Caco-2 (cell line): ENCODE data around the gene TOR4A. TPM values are rescaled to one million over a fixed set of nuclear protein-coding genes. Genes with fewer than 3 reads are reported as not detected.
A peak's percentile ranks its signal among the peaks of the same experiment; 100 is the strongest.
"Not testable (repeated sequence)": the region's sequence is repeated elsewhere in the genome, so short reads cannot be mapped to it uniquely, and the experiment has no call there.

Experiments used
- BruUV-seq: library from RNA; stranded (reverse); fragments of 400-500 nt; replicated peaks from 2 replicates; lab custom pipeline; 2021; lab: Mats Ljungman, UMichigan
- CTCF ChIA-PET: fragments of 300-600 bp; sonication (Branson Sonifier 250); formaldehyde crosslinking; loops from one replicate; lab custom pipeline; 2022; ENCODE audit warnings: antibody characterized with exemption; lab: Charles Lee
- POLR2A ChIA-PET: fragments of 300-600 bp; sonication (Branson Sonifier 250); formaldehyde crosslinking; loops from one replicate; lab custom pipeline; 2022; ENCODE audit warnings: antibody characterized with exemption; lab: Charles Lee
- DNase-seq, 2 experiments: peaks; one replicate each; pipeline versions ENCODE4 v3.0.0 to v3.0.0-alpha.2; 2020 to 2022
- H3K27me3 ChIP-seq: replicated peaks from 2 replicates; pipeline ENCODE4 v1.6.0; 2011; ENCODE audit warnings: low read length; ENCODE audit not compliant: control insufficient read depth, insufficient read depth
- H3K36me3 ChIP-seq: 2 replicates; pipeline ENCODE4 v1.5.1; 2011; ENCODE audit warnings: low read length; ENCODE audit not compliant: control insufficient read depth, insufficient read depth
- H3K4me1 ChIP-seq: fragments of 250-450 bp; sonication (Bioruptor Pico); 2 replicates; pipeline ENCODE4 v1.5.1; 2020; ENCODE audit warnings: mild to moderate bottlenecking
- H3K4me3 ChIP-seq: 2 replicates; pipeline ENCODE4 v1.5.1; 2011; ENCODE audit warnings: low read depth, mild to moderate bottlenecking, control low read depth, low read length
- H3K9me3 ChIP-seq: fragments of 250-450 bp; sonication (Bioruptor Pico); 2 replicates; pipeline ENCODE4 v1.5.1; 2020; ENCODE audit warnings: mild to moderate bottlenecking, moderate library complexity
- H3K27ac Mint-ChIP-seq: one replicate; pipeline ENCODE4 v1.8.0; 2022; ENCODE audit warnings: mixed read lengths; ENCODE audit not compliant: unreplicated experiment
- H3K27me3 Mint-ChIP-seq: one replicate; pipeline ENCODE4 v1.8.0; 2022; ENCODE audit warnings: mixed read lengths; ENCODE audit not compliant: insufficient read depth, unreplicated experiment
- H3K36me3 Mint-ChIP-seq: one replicate; pipeline ENCODE4 v1.8.0; 2022; ENCODE audit warnings: mild to moderate bottlenecking, mixed read lengths; ENCODE audit not compliant: insufficient read depth, unreplicated experiment
- H3K4me1 Mint-ChIP-seq: one replicate; pipeline ENCODE4 v1.8.0; 2022; ENCODE audit warnings: low read depth, mixed read lengths; ENCODE audit not compliant: unreplicated experiment
- H3K4me3 Mint-ChIP-seq: one replicate; pipeline ENCODE4 v1.8.0; 2022; ENCODE audit warnings: mild to moderate bottlenecking, moderate library complexity, mixed read lengths; ENCODE audit not compliant: unreplicated experiment
- H3K9me3 Mint-ChIP-seq: one replicate; pipeline ENCODE4 v1.8.0; 2022; ENCODE audit warnings: mixed read lengths; ENCODE audit not compliant: unreplicated experiment
- intact Hi-C: fragments of 100-400 bp; cut with micrococcal nuclease; formaldehyde crosslinking; loops from one replicate; pipeline ENCODE4 v1.10.0; 2022; ENCODE audit not compliant: unreplicated experiment
- total RNA-seq: library from RNA; stranded (reverse); gene quantifications from 2 replicates; pipeline ENCODE4 v1.2.3, GENCODE V29; 2022
- TF ChIP-seq, protein P1 (sequence below), 2 experiments: fragments of 200-600 bp in 1 of 2; IDR thresholded peaks; 1 replicate in 1 of 2; 2 replicates in 1 of 2; pipeline versions ENCODE4 v1.5.1 to v1.8.0; 2011 to 2022; ENCODE audit warnings: antibody characterized with exemption in 1 of 2, control low read depth in 1 of 2, inconsistent platforms in 1 of 2, low read depth in 1 of 2, low read length in 1 of 2, mild to moderate bottlenecking in 1 of 2, moderate library complexity in 1 of 2; ENCODE audit not compliant: insufficient read depth in 1 of 2, severe bottlenecking in 1 of 2, unreplicated experiment in 1 of 2

TOR4A gene
- total RNA-seq, 1 experiment from 2014 or later: 1.8 TPM

DNA sequence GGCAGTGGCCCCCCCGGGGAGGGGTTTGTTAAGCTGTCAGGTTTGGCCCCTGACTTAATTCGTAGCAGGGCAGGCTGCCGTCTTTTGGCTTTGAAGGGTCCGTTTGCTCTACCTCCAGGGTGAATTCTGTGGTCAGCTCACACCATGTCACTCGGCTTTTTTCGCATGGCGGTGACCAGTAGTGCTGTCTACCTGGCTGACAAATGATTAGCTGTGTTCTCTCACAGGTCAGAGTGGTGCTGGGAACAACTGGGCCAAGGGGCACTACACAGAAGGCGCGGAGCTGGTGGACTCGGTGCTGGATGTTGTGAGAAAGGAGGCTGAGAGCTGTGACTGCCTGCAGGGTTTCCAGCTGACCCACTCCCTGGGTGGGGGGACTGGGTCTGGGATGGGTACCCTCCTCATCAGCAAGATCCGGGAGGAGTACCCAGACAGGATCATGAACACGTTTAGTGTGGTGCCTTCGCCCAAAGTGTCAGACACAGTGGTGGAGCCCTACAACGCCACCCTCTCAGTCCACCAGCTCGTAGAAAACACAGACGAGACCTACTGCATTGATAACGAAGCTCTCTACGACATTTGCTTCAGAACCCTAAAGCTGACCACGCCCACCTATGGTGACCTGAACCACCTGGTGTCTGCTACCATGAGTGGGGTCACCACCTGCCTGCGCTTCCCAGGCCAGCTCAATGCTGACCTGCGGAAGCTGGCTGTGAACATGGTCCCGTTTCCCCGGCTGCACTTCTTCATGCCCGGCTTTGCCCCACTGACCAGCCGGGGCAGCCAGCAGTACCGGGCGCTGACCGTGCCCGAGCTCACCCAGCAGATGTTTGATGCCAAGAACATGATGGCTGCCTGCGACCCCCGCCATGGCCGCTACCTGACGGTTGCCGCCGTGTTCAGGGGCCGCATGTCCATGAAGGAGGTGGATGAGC, 35.0 kb upstream of the TOR4A start:
- no peak for DNase-seq
- peaks cover 7% of the 10 kb centered on the region for H3K4me1 Mint-ChIP-seq
- TF ChIP-seq, protein P1, sequence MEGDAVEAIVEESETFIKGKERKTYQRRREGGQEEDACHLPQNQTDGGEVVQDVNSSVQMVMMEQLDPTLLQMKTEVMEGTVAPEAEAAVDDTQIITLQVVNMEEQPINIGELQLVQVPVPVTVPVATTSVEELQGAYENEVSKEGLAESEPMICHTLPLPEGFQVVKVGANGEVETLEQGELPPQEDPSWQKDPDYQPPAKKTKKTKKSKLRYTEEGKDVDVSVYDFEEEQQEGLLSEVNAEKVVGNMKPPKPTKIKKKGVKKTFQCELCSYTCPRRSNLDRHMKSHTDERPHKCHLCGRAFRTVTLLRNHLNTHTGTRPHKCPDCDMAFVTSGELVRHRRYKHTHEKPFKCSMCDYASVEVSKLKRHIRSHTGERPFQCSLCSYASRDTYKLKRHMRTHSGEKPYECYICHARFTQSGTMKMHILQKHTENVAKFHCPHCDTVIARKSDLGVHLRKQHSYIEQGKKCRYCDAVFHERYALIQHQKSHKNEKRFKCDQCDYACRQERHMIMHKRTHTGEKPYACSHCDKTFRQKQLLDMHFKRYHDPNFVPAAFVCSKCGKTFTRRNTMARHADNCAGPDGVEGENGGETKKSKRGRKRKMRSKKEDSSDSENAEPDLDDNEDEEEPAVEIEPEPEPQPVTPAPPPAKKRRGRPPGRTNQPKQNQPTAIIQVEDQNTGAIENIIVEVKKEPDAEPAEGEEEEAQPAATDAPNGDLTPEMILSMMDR (IDR thresholded peaks at IDR 0.05; ENCODE audit: insufficient read depth in 1 of 2, low read depth in 1 of 2, low read length in 1 of 2, severe bottlenecking in 1 of 2, unreplicated experiment in 1 of 2): no peak
- peak overlapping the region; percentile 77 for H3K4me3 ChIP-seq
- CTCF ChIA-PET: interaction anchor here (2.7 kb wide), 1 partner anchor 12 kb away, joined by 11 read pairs; no protein-coding TSS in a partner anchor
- H3K9me3 Mint-ChIP-seq: no peaks in the 10 kb centered on the region
- H3K4me3 Mint-ChIP-seq: peak overlapping the region; percentile 80
- H3K9me3 ChIP-seq: no peaks in the 10 kb centered on the region
- intact Hi-C loops: loop anchor here (5.0 to 10.0 kb wide), 2 partner anchors 50 to 448 kb away; partner anchors contain the start of genes CCDC183 and TMEM141
- H3K27me3 ChIP-seq: no peaks in the 10 kb centered on the region
- H3K27me3 Mint-ChIP-seq: peaks cover 3% of the 10 kb centered on the region
- POLR2A ChIA-PET: interaction anchor here (0.6 to 1.1 kb wide), 3 partner anchors 12 to 120 kb away, joined by 3 to 5 read pairs (median 4); no protein-coding TSS in a partner anchor
- peaks cover 2% of the 10 kb centered on the region; the same call in 1 of the 2 replicates for H3K36me3 ChIP-seq
- peak overlapping the region; percentile 95 for H3K27ac Mint-ChIP-seq
- peaks cover 16% of the 10 kb centered on the region for H3K4me1 ChIP-seq
- H3K36me3 Mint-ChIP-seq: peaks cover 68% of the 10 kb centered on the region
- BruUV-seq: no TSS peak

- H3K36me3 ChIP-seq, POLR2A ChIA-PET, H3K27me3 ChIP-seq, H3K9me3 Mint-ChIP-seq, H3K27me3 Mint-ChIP-seq, H3K4me3 ChIP-seq, H3K4me1 Mint-ChIP-seq, H3K9me3 ChIP-seq, DNase-seq, CTCF ChIA-PET: not testable (repeated sequence)
- Mint-ChIP-seq H3K4me3 (peak overlapping the region; percentile 80), H3K27ac (peak overlapping the region; percentile 95), H3K36me3 (peaks cover 68% of the 10 kb centered on the region)
- TSS peak; percentile 67 for BruUV-seq
- intact Hi-C loops: loop anchor here (5.0 to 10.0 kb wide), 2 partner anchors 49 to 448 kb away; partner anchors contain the start of genes CCDC183 and TMEM141
- peaks cover 16% of the 10 kb centered on the region for H3K4me1 ChIP-seq
Observed at GRCh38 chr9:137243266-137243625, 34.3 kb upstream of the TOR4A start.

GRCh38 chr9:137243626-137244485, 33.7 kb upstream of the TOR4A start:
- Histone ChIP-seq H3K27me3 (no peaks in the 10 kb centered on the region), H3K4me3 (no peak overlapping the region), H3K4me1 (peaks cover 16% of the 10 kb centered on the region), H3K9me3 (no peaks in the 10 kb centered on the region), H3K36me3 (peaks cover 2% of the 10 kb centered on the region; the same call in 1 of the 2 replicates)
- BruUV-seq: no TSS peak
- Mint-ChIP-seq H3K4me1 (peaks cover 7% of the 10 kb centered on the region), H3K4me3 (peak overlapping the region; percentile 80), H3K27me3 (peaks cover 3% of the 10 kb centered on the region), H3K36me3 (peaks cover 68% of the 10 kb centered on the region), H3K27ac (peak overlapping the region; percentile 95), H3K9me3 (no peaks in the 10 kb centered on the region)
- no peak for DNase-seq
- CTCF ChIA-PET: interaction anchor here (0.6 kb wide), 1 partner anchor 482 kb away, joined by 3 read pairs; no protein-coding TSS in a partner anchor
- intact Hi-C loops: loop anchor here (5.0 to 10.0 kb wide), 2 partner anchors 48 to 449 kb away; partner anchors contain the start of genes CCDC183 and TMEM141
- POLR2A ChIA-PET: interaction anchor here (0.6 kb wide), 1 partner anchor 173 kb away, joined by 3 read pairs; no protein-coding TSS in a partner anchor
- TF ChIP-seq, protein P1 (IDR thresholded peaks at IDR 0.05; ENCODE audit: insufficient read depth in 1 of 2, low read depth in 1 of 2, low read length in 1 of 2, severe bottlenecking in 1 of 2, unreplicated experiment in 1 of 2): no peak
